Muscle layer of colon (tissue), 2 donors: Measurements from ENCODE around the gene IL10RA.

Experiments used
- H3K27ac ChIP-seq: one replicate; pipeline ENCODE4 v1.7.0; 2013; ENCODE audit warnings: low read depth, mild to moderate bottlenecking, low read length, moderate library complexity
- H3K27me3 ChIP-seq, 2 donors: one replicate each; pipeline ENCODE4 v1.7.0; 2013; ENCODE audit warnings: low read length in 2 of 2, mild to moderate bottlenecking in 2 of 2; ENCODE audit not compliant: insufficient read depth in 2 of 2, control insufficient read depth in 1 of 2
- H3K36me3 ChIP-seq: one replicate; pipeline ENCODE4 v1.7.0; 2013; ENCODE audit warnings: mild to moderate bottlenecking, low read length; ENCODE audit not compliant: insufficient read depth
- H3K4me1 ChIP-seq: one replicate; pipeline ENCODE4 v1.7.0; 2013; ENCODE audit warnings: mild to moderate bottlenecking, low read length; ENCODE audit not compliant: insufficient read depth
- H3K4me3 ChIP-seq, 2 donors: one replicate each; pipeline ENCODE4 v1.7.0; 2013; ENCODE audit warnings: low read length in 2 of 2, low read depth in 1 of 2, mild to moderate bottlenecking in 1 of 2, moderate library complexity in 1 of 2
- H3K9ac ChIP-seq: one replicate; pipeline ENCODE4 v1.7.0; 2013; ENCODE audit warnings: low read length
- H3K9me3 ChIP-seq: one replicate; pipeline ENCODE4 v1.7.0; 2013; ENCODE audit warnings: mild to moderate bottlenecking, low read length
- donor health status: abdominal sarcoma.
- donor health status: Adenocarcinoma of cecum.

The IL10RA gene

GRCh38 chr11:118014022-118014421 is 27.8 kb downstream of the IL10RA start:
- Histone ChIP-seq H3K9ac (no peak overlapping the region), H3K9me3 (no peaks in the 10 kb centered on the region), H3K27ac (no peak overlapping the region), H3K4me3 (no peak overlapping the region), H3K36me3 (no peaks in the 10 kb centered on the region), H3K27me3 (no peaks in the 10 kb centered on the region), H3K4me1 (no peaks in the 10 kb centered on the region)

- Histone ChIP-seq H3K9me3 (no peaks in the 10 kb centered on the region), H3K4me1 (no peaks in the 10 kb centered on the region), H3K9ac (no peak overlapping the region), H3K27me3 (no peaks in the 10 kb centered on the region), H3K27ac (no peak overlapping the region), H3K36me3 (no peaks in the 10 kb centered on the region), H3K4me3 (no peak overlapping the region)
Observed at GRCh38 chr11:118015385-118015841, 29.2 kb downstream of the IL10RA start.

DNA sequence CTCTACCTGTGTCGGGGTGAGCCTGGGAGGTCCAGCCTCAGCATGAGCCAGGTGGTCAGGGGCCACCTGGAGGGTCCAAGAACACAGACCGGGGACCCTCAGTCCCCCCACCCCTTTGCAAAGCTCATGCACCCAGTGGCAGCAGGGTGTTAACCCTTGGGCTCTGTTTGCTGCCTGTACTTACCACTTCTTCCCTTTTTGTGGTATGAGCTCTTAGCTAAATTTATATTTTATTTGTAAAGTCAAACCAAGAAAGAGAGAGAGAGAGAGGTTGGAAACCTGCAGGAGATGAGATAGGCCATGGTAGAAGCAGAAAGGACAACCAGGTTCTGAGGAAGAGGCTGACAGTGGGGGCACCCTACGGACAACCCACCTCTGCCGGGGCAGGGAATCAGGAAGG is 29.9 kb downstream of the IL10RA start:
- H3K9me3 ChIP-seq = no peaks in the 10 kb centered on the region
- no peak overlapping the region for H3K4me3 ChIP-seq
- no peaks in the 10 kb centered on the region for H3K36me3 ChIP-seq
- no peaks in the 10 kb centered on the region for H3K27me3 ChIP-seq
- H3K4me1 ChIP-seq = no peaks in the 10 kb centered on the region
- H3K9ac ChIP-seq = no peak overlapping the region
- H3K27ac ChIP-seq = no peak overlapping the region

GRCh38 chr11:118017111-118017510 is 30.9 kb downstream of the IL10RA start:
- Histone ChIP-seq H3K9ac (no peak overlapping the region), H3K27me3 (no peaks in the 10 kb centered on the region), H3K4me1 (no peaks in the 10 kb centered on the region), H3K36me3 (no peaks in the 10 kb centered on the region), H3K9me3 (no peaks in the 10 kb centered on the region), H3K4me3 (no peak overlapping the region), H3K27ac (no peak overlapping the region)

- no peak overlapping the region for H3K9ac ChIP-seq
- no peaks in the 10 kb centered on the region for H3K36me3 ChIP-seq
- no peaks in the 10 kb centered on the region for H3K27me3 ChIP-seq
- H3K4me3 ChIP-seq = no peak overlapping the region
- H3K27ac ChIP-seq = no peak overlapping the region
- H3K4me1 ChIP-seq = no peaks in the 10 kb centered on the region
- H3K9me3 ChIP-seq = no peaks in the 10 kb centered on the region
Observed at GRCh38 chr11:118017631-118018315, 31.6 kb downstream of the IL10RA start.

DNA sequence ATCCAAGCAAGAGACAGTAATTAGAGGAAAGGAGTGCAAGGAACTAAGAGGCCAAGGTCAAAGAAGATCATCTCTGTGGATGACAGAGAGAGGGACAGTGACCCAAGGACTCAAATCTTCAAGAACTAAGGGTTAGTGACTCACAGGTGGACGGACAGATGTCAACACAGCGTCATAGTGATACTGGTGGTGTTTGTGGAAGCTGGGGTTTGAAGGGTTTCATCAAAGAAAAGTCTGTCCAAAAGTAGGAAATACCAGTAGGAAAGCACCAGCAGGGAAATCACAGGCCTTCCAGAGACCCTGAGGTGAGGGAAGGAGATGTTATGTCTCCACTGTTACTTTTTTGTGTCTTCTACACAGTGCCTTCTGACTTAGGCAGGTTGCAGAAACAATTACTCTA is 32.2 kb downstream of the IL10RA start:
- no peak overlapping the region for H3K9ac ChIP-seq
- no peak overlapping the region for H3K27ac ChIP-seq
- no peaks in the 10 kb centered on the region for H3K36me3 ChIP-seq
- H3K4me1 ChIP-seq = no peaks in the 10 kb centered on the region
- no peaks in the 10 kb centered on the region for H3K9me3 ChIP-seq
- no peak overlapping the region for H3K4me3 ChIP-seq
- H3K27me3 ChIP-seq = no peaks in the 10 kb centered on the region

DNA sequence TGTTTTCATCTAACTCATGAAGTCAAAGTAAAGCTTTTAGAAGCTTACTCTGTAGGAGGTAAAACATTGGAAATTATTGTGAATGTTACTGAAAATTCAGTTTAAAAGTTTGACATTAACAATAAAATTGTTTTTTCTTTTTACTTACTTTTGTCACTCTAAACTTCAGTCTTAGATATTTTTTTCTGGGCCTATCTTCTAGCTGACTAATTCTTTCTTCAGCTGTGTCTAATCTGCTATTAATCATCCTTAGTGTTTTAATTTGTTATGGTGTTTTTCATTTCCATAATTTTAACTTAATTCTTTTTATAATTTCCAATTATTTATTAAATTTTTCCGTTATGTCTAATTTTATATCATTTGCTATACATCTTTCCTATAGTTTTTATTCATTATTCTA is 35.0 kb downstream of the IL10RA start:
- Histone ChIP-seq H3K4me3 (no peak overlapping the region), H3K9ac (no peak overlapping the region), H3K27me3 (no peaks in the 10 kb centered on the region), H3K9me3 (no peaks in the 10 kb centered on the region), H3K4me1 (no peaks in the 10 kb centered on the region), H3K27ac (no peak overlapping the region), H3K36me3 (no peaks in the 10 kb centered on the region)

- H3K4me3 ChIP-seq = no peak overlapping the region
- no peak overlapping the region for H3K9ac ChIP-seq
- H3K27me3 ChIP-seq = no peaks in the 10 kb centered on the region
- no peaks in the 10 kb centered on the region for H3K9me3 ChIP-seq
- no peaks in the 10 kb centered on the region for H3K4me1 ChIP-seq
- no peaks in the 10 kb centered on the region for H3K36me3 ChIP-seq
- no peak overlapping the region for H3K27ac ChIP-seq
Observed at GRCh38 chr11:118027694-118028093, 41.5 kb downstream of the IL10RA start.

DNA sequence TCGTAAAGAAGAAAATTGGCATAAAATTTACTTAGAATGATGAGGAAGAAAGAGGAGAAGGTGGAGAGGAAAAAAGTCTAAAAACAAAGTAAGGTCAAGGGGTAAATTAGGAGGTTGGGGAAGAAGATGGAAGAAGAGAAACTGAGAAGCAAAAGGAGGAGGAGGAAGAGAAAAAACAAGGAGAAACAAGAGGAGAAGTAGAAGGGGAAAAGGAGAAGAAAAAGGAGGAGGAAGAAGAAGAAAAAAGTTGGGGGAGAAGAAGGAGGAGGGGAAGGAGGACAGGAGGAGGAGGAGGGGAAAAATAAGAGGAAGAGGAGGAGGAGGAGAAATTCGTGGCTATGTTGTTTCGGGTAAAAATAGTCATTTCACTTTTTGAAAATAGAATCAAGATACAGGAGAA is 42.4 kb downstream of the IL10RA start:
- H3K9me3 ChIP-seq = no peaks in the 10 kb centered on the region
- no peaks in the 10 kb centered on the region for H3K27me3 ChIP-seq
- H3K9ac ChIP-seq = no peak overlapping the region
- H3K27ac ChIP-seq = no peak overlapping the region
- H3K36me3 ChIP-seq = no peaks in the 10 kb centered on the region
- no peak overlapping the region for H3K4me3 ChIP-seq
- no peaks in the 10 kb centered on the region for H3K4me1 ChIP-seq

DNA sequence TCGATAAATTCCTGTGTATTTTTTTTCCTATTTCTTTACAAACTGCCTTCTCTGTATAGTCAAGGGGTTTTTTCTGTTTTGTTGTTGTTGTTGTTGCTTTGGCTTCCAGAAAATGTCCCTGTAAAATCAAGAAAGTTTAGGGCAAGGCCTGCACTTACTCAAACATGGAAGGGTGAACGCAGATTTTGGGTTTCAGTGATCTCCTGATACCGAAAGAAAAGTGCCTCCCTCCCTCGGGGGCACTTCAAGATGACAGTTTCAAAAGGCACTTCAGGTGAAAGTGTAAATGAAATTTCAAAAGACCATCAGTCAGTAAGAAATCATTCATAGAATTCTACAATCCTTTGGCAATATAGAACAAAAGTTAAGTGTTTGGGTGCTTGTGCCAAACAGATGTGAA is 47.2 kb downstream of the IL10RA start:
- H3K4me3 ChIP-seq = no peak overlapping the region
- no peaks in the 10 kb centered on the region for H3K4me1 ChIP-seq
- no peak overlapping the region for H3K9ac ChIP-seq
- no peaks in the 10 kb centered on the region for H3K9me3 ChIP-seq
- no peaks in the 10 kb centered on the region for H3K36me3 ChIP-seq
- H3K27me3 ChIP-seq = no peaks in the 10 kb centered on the region
- no peak overlapping the region for H3K27ac ChIP-seq

DNA sequence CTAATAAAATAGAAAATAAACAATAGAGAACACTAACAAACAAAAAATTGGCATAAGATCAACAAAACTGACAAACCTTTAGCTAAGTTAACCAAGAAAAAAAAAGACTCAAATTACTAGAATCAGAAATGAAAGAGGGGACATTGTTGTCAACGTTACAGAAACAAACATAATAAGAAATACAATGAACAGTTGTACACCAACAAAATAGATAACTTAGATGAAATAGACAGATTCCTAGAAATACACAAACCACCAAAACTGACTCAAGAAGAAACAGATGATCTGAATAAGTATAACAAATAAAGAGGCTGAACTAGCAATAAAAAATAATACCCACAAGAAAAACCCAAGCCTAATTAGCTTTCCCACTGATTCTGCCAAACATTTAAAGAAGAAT is 55.9 kb downstream of the IL10RA start:
- Histone ChIP-seq H3K9me3 (no peaks in the 10 kb centered on the region), H3K4me3 (no peak overlapping the region), H3K27ac (no peak overlapping the region), H3K4me1 (no peaks in the 10 kb centered on the region), H3K36me3 (no peaks in the 10 kb centered on the region), H3K9ac (no peak overlapping the region), H3K27me3 (no peaks in the 10 kb centered on the region)

- no peak overlapping the region for H3K27ac ChIP-seq
Observed at GRCh38 chr11:118042796-118043195, 56.6 kb downstream of the IL10RA start.

More at GRCh38 chr11:118042796-118043195, 56.6 kb downstream of the IL10RA start:
- Histone ChIP-seq H3K36me3 (no peaks in the 10 kb centered on the region), H3K27me3 (no peaks in the 10 kb centered on the region), H3K9me3 (no peaks in the 10 kb centered on the region), H3K4me3 (no peak overlapping the region), H3K9ac (no peak overlapping the region), H3K4me1 (no peaks in the 10 kb centered on the region)
